ENCODE measurements around the gene GOLGA7B. TPM values are rescaled to one million over a fixed set of nuclear protein-coding genes. Genes with fewer than 3 reads are reported as not detected.

Gene GOLGA7B
- total RNA-seq, 6 donors from 2014 or later = 1.0 to 2.6 (median 1.1) TPM

DNA sequence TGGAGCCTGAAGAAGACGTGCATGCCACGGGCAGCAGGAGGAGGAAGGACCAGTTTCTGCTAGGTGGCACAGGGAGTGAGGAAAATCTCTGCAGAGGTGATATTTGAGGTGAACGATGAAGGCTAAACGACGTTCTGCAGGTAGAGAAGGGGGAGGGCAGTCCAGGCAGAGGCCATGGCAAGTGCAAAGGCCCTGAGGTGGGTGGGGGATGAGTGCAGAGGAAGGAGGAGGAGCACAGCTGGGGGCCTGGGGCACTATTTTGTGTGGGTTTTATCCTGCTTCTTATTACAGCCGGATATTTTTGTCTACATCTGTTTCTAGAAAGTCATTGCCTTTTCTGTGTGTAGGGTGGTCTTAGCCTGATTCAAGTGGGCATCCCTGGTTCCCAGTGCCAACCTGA, 57.6 kb downstream of the GOLGA7B start:
- H3K27ac ChIP-seq = no peak overlapping the region
- DNase-seq (no peak), ATAC-seq (ENCODE audit: low FRiP score in 2 of 2) (no peak)
- WGBS, 2 donors = 79 to 85% methylated on average over 5 to 6 of the region's 6 CpGs
- no peaks in the 10 kb centered on the region for H3K9me3 ChIP-seq
- H3K4me3 ChIP-seq = no peak overlapping the region
- H3K27me3 ChIP-seq = no peaks in the 10 kb centered on the region
- H3K4me1 ChIP-seq = peaks cover 0 to 22% (median 10%) of the 10 kb centered on the region in 4 donors
- TF ChIP-seq EP300 (IDR thresholded peaks at IDR 0.05) = no peak
- TF ChIP-seq POLR2A (IDR thresholded peaks at IDR 0.05) = no peak
- no peak for TF ChIP-seq POLR2AphosphoS5 (IDR thresholded peaks at IDR 0.05)
- no peak for TF ChIP-seq CTCF (IDR thresholded peaks at IDR 0.05)
- H3K36me3 ChIP-seq = no peaks in the 10 kb centered on the region

GRCh38 chr10:97907830-97908229, 58.2 kb downstream of the GOLGA7B start:
- Histone ChIP-seq H3K36me3 (no peaks in the 10 kb centered on the region), H3K27ac (no peak overlapping the region), H3K4me3 (no peak overlapping the region), H3K4me1 (peaks cover 0 to 22% (median 10%) of the 10 kb centered on the region in 4 donors), H3K27me3 (no peaks in the 10 kb centered on the region), H3K9me3 (no peaks in the 10 kb centered on the region)
- no peak for ATAC-seq (ENCODE audit: low FRiP score in 2 of 2)
- peak in 1 of 2 donors; percentile 56 for DNase-seq
- TF ChIP-seq CTCF (IDR thresholded peaks at IDR 0.05) (no peak), POLR2A (IDR thresholded peaks at IDR 0.05) (no peak), POLR2AphosphoS5 (IDR thresholded peaks at IDR 0.05) (no peak), EP300 (IDR thresholded peaks at IDR 0.05) (no peak)
- WGBS, 2 donors = 79 to 82% methylated on average over 11 to 12 of the region's 12 CpGs

GRCh38 chr10:97910661-97911060, 61.0 kb downstream of the GOLGA7B start:
- Histone ChIP-seq H3K27me3 (no peaks in the 10 kb centered on the region), H3K4me1 (peaks cover 0 to 31% (median 14%) of the 10 kb centered on the region in 4 donors), H3K9me3 (no peaks in the 10 kb centered on the region), H3K27ac (peak overlapping the region in 1 of 4 donors; percentile 43), H3K36me3 (no peaks in the 10 kb centered on the region), H3K4me3 (no peak overlapping the region)
- DNase-seq (no peak), ATAC-seq (ENCODE audit: low FRiP score in 2 of 2) (no peak)
- TF ChIP-seq EP300 (IDR thresholded peaks at IDR 0.05) (no peak), POLR2AphosphoS5 (IDR thresholded peaks at IDR 0.05) (no peak), CTCF (IDR thresholded peaks at IDR 0.05) (no peak), POLR2A (IDR thresholded peaks at IDR 0.05) (no peak)
- 62 to 74% methylated on average over 3 to 4 of the region's 4 CpGs for WGBS, 2 donors

- no peak for DNase-seq
- 55 to 80% methylated on average over 5 of the region's 5 CpGs for WGBS, 2 donors
- Histone ChIP-seq H3K36me3 (no peaks in the 10 kb centered on the region), H3K27me3 (no peaks in the 10 kb centered on the region), H3K4me1 (peaks cover 0 to 33% (median 14%) of the 10 kb centered on the region in 4 donors), H3K9me3 (no peaks in the 10 kb centered on the region), H3K27ac (peak overlapping the region in 1 of 4 donors; percentile 43), H3K4me3 (no peak overlapping the region)
- no peak for TF ChIP-seq POLR2AphosphoS5 (IDR thresholded peaks at IDR 0.05)
- no peak for TF ChIP-seq EP300 (IDR thresholded peaks at IDR 0.05)
- TF ChIP-seq CTCF (IDR thresholded peaks at IDR 0.05) = no peak
- TF ChIP-seq POLR2A (IDR thresholded peaks at IDR 0.05) = no peak
- ATAC-seq (ENCODE audit: low FRiP score in 2 of 2) = no peak
Observed at GRCh38 chr10:97911217-97911616, 61.6 kb downstream of the GOLGA7B start.

GRCh38 chr10:97913193-97913592, 63.5 kb downstream of the GOLGA7B start:
- TF ChIP-seq CTCF (IDR thresholded peaks at IDR 0.05) (no peak), EP300 (IDR thresholded peaks at IDR 0.05) (no peak), POLR2A (IDR thresholded peaks at IDR 0.05) (no peak), POLR2AphosphoS5 (IDR thresholded peaks at IDR 0.05) (no peak)
- H3K27ac ChIP-seq = no peak overlapping the region
- H3K27me3 ChIP-seq = no peaks in the 10 kb centered on the region
- H3K9me3 ChIP-seq = no peaks in the 10 kb centered on the region
- H3K4me1 ChIP-seq = peaks cover 0 to 41% (median 18%) of the 10 kb centered on the region in 4 donors
- DNase-seq = no peak
- 81 to 89% methylated on average over 2 of the region's 2 CpGs for WGBS, 2 donors
- H3K4me3 ChIP-seq = no peak overlapping the region
- H3K36me3 ChIP-seq = no peaks in the 10 kb centered on the region
- ATAC-seq (ENCODE audit: low FRiP score in 2 of 2) = no peak

Measured in upper lobe of left lung (tissue), 6 donors.